GM19025 (cell line): ENCODE data around the gene CPED1.
"Not testable (repeated sequence)": the region's sequence is repeated elsewhere in the genome, so short reads cannot be mapped to it uniquely, and the experiment has no call there.

Experiments
- ATAC-seq: cut with Tn5 transposase; IDR thresholded peaks from one replicate; pipeline ENCODE4 v1.9.1; 2021; ENCODE audit warnings: mild to moderate bottlenecking, low read depth, moderate library complexity; ENCODE audit not compliant: unreplicated experiment

CPED1 gene

DNA sequence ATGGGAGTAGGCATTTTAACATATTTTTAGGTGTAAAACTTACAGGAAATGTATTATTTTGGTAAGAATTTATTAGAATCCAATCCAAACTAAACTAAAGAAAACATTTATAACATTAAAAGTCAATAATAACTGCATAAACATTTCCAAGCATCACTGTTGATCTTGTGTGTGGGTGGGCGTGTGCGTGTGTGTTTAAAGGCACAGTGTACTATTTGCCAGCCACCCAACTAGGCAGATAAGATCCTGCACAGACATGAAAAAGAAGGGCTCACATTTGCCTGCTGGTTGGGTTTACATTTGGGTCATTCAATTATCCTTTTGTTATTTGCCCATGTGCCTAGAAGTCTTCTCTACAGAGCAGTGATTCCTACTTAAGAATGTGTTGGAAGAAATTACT lies 309.3 kb downstream of the CPED1 start:
- ATAC-seq: no peak

DNA sequence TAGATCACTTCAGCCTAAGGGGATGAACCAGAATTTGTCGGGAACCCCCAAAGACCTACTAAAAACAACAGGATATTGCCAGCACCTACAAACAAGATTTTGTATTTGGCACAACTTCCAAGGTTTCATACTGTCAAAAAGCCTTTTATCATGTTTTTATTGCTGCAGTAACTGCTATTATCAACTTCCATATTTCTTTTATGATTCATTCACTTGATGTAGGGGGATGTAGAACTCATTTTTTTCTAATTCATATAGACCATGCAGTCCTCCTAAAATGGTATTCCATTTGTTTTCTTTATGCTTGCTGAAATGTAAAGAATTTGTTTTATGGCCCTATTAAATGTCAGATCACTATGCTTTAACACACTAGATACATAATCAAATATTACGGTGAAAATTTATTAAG lies 310.3 kb downstream of the CPED1 start:
- no peak for ATAC-seq

DNA sequence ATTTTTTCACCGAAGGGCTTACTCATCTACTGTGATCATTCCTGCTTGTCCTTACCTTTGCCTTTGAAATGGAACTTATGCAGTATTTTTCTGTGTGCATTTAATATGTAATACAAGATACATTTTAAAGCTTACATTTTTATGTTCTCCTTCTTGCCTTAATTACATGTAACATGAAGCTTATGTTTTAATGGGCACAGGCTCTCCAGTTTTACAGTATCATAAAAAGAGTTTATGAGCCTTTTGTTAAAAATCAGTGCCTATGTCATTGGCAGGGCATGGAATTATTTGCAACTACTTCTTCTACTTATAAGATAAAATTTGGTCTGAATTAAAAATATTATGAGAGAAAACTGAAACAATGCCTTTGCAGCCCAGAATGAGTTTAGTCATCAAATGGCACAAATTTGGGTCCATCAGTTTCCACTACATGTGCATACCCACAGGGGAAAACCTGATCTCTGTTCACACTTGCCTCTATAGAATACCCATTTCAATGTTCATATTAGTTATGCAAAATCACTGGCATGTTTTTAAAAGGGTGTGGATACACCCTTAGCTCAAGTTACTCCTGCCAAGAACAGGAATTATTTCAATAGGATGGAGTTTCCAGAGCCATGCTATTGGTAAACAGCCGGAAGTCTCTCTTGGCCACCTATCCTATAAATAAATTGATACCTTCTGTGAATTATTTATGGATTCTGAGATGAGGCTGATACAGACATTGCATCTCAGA lies 312.3 kb downstream of the CPED1 start:
- ATAC-seq: no peak

DNA sequence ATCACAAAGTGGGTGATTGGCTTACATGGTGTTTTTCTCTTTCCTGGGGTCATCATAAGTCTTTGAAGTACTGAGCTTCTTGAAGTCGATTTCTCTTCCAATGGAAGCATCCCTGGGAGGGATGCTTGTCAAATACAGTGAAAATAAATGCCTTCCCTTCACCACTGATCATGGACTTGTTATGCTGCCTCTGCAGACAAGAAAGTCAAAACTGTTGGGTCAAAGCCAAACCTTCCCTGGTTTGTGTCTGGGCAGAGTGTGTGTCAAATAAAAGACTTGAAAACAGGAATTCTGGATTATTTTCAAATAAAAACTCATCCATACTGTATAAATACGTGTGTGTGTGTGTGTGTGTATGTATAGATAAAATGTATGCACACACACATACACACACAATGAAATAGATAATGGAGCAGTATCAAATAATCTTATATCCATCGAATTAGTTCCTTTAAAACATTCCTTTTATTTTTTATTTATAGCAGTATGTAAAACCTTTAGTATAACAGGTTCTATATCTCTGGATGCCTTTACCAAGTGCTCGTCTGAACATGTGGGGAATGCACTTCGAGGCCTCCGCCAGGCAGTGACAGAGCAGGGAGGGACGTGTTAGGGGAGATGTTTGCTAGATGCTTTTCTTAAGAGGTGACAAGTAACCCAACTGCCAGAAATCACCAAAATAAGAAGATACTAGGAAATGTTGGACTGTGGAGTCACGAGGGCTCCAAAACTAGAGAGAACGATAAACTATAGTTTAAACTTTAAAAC lies 313.1 kb downstream of the CPED1 start:
- ATAC-seq: no peak

DNA sequence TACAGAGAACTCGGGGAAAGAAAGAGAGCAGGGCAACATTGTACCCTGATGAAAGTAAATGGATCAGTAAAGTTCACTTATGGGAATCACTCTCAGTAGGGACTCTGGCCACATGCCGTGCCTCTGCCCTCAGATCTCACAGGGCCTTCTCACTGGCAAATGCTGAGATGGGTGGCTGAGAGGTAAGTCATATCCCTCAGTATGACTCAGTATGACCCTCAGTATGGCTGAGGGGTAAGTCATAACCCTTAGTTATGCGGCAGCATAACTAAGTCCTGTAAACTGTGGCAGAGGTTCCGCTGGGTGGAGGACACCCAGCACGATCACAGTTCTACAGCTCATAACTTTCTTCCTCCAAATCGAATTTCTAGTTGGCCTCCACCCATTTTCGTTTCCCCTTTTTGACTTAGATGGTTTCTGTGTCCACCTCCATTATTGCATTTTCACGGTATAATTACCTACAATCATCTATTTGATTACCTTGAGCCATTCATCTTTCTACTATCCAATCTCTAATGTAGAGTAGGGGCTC lies 313.8 kb downstream of the CPED1 start:
- ATAC-seq: peak; percentile 90

DNA sequence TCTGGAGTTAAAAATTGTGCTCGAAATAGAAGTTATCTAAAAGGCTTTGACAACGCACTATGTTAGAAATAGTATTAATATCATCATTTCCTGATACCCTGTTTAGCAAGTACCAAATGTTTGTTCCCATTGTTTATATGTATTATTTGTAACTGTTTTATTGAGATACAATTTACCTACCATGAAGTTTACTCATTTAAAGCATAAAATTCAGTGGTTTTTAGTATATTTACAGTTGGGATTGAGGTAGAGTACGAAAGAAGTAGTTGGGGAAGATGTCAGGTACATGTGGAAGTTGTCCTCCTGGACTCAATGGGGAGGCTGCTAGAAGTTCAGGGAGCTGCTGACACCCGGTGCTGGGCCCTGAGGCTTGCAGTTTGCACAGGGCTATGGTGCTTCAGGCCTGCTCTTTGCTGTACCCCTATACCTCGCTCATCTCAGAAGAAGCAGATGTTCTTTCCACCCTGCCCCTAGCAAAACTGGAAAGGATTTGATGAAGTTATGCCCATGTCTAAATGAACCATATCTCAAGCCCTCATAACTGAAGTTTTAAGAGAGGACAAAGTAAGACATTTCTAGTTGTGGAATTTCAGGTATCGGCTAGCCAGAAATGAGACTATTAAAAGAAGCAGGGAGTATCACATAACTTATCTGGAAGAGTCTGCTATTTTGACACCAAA lies 315.1 kb downstream of the CPED1 start:
- no peak for ATAC-seq

DNA sequence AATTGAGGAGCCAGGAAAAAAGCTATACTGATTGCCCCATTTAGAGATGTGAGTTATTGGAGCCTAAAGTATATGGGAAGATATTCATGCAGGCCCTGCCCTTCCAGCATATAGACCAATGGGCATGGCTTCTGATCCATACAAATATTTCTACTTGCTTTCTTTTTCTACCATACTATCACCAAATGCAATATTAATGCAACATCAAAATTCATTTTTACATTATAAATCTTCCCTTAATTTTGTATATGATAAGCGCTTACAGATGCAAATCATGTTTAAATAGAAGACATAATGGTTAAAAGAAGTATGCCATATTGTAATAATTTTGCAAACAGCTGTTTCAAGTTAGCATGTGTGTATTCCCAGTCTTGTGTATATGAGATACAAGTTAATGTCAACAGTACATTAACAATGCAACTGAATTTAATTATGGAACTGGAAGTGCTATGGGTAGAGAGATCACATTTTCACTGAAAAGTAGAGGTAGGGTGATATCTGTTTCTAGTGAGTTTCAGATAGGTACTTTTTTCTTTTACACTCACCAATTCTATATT lies 315.7 kb downstream of the CPED1 start:
- ATAC-seq: no peak

DNA sequence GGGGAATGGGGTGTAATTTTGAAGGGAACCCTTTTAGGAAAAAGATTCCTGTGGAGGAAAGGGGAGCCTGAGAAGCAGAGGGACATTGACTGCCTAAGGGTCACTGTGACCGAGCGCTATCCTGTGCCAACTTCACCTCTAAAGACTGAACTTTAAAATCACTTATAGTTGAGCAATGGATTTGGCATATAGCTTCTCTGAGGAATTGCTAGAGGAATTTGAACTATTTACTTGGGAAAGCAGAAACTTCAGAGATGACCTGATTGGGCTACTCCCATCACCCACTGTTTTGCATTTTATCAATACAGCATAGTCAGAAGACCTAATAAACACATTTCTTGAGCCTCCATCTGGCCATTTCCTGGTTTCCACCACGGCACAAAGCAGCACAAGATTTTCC lies 316.6 kb downstream of the CPED1 start:
- ATAC-seq: no peak

DNA sequence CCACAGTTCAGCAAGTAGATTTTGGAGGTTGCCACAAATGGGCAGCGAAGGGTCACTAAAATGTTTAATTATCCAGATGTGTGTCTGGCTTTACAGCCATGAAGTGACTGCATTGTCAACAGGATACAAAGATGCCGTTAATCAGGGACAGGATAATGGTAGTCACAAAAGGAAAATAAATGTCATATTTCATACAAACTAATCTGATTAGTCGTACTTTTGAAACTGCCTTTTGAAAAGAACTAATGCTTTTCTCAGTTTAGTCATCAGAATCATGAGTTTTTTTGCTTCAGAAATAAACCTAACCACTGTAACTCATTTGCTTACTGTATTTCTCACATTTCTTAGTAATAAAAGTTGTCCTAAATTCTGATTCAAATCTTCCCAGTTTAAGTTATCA lies 318.1 kb downstream of the CPED1 start:
- no peak for ATAC-seq

DNA sequence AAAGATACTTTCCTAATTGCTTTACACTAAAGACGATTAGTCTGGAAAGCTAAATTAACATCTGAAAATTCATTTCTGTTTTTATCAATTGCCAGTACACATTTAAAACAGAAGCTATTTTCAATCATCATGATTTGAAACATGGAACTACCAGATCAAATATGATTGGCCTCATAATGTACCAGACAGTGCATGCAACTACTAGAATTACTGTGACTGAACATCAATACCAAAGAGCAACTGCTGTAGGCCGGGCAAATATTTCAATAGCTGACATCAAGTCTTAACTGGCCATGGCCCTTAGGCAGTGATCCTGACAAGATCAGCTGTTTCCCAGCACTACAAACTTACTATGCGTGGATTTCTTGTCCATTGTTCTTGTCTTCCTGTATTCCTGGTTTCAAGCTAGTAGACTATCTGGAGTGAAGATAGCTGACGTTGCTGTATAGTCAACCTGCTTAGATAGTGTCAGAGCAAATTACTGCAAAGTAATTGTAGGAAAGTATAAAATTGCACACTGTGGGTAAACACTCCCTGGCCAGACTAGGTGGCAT lies 318.6 kb downstream of the CPED1 start:
- ATAC-seq: no peak

DNA sequence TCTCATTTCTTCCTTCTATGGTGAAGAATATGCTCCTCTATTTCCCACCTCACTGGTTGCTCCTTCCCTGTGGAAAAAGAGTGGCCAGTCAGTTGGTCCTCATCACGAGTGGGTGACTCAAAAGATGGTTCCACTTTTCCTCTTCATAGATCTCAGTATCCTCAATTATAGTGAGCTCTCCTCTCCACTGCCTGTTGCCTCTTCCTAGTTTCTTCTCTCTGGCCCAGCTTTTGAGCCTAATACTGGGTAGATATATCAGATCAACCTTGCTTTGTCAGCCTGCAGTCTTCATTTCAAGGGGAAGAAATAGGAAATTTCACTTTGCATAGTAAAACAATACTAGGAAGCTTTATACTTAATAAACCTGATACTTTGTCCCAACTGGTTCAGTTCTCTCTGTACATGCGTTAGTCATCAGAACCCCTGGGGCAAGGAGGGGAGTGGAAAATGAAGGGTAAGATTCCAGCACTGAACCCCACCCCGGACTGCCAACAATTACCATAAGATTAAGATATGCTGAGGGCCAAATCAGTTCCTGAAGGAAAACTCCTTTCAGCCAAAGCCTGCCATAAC lies 324.8 kb downstream of the CPED1 start:
- no peak for ATAC-seq

DNA sequence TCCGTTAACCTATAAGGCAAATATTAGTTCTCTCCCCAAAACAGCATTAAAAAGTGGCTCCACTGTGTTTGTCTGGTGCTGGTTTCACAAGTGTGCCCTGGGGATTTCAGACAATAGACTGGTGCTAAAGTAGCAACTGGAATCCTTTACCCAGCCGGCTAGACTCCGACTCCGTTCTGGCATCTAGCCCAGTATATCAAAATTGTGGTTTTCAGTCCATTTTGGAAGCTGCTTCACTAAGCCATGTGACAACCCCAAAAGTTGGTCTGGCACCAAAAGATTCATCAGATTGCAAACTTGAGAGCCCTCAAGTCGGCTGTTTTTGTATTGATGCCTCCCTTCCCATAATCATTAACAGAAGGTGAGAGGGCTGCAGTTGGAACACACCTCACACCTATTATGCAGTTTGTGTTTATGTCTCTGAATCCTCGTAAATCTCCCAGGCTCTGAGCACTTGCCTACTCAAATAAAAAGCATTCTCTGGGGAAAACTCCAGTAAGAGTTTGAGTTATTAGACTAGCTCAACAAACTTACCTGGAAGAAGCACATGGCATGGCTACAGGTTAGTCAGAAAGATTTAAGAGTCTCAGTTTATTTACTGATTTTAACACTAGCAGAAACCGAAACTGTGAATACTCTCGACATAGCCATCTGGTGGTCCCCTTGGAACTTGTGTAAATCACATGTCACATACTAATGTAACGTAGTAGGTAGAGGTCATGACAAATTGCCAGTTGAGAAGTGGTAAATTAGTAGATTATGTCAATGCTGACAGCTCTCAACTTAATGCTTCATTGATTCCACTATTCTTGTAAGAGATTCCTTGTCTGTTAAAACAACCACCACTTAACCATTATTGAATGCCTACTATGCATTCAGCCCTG lies 325.5 kb downstream of the CPED1 start:
- peak; percentile 85 for ATAC-seq

DNA sequence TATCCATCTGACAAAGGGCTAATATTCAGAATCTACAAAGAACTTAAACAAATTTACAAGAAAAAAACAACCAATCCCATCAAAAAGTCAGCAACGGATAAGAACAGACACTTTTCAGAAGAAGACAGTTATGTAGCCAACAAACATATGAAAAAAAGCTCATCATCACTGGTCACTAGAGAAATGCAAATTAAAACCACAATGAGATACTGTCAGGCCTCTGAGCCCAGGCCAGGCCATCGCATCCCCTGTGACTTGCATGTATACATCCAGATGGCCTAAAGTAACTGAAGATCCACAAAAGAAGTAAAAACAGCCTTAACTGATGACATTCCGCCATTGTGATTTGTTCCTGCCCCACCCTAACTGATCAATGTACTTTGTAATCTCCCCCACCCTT lies 326.7 kb downstream of the CPED1 start:
- ATAC-seq: not testable (repeated sequence)

DNA sequence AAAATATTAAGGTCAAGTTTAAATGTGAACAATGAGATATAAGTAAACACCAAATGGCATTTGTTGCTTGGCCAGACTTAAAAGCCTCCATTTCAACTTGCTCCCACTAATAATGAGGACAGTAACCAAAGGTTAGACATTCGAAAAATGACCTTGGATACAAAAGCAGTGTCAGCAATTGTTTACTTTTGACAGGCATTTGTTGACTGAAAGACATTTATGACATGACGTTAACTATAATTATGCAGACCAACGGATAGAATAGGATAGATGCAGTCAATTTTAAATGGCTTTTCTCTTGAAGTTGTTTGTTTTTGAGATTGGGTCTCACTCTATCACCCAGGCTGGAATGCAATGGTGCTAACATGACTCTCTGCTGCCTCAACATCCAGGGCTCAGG lies 333.9 kb downstream of the CPED1 start:
- no peak for ATAC-seq

DNA sequence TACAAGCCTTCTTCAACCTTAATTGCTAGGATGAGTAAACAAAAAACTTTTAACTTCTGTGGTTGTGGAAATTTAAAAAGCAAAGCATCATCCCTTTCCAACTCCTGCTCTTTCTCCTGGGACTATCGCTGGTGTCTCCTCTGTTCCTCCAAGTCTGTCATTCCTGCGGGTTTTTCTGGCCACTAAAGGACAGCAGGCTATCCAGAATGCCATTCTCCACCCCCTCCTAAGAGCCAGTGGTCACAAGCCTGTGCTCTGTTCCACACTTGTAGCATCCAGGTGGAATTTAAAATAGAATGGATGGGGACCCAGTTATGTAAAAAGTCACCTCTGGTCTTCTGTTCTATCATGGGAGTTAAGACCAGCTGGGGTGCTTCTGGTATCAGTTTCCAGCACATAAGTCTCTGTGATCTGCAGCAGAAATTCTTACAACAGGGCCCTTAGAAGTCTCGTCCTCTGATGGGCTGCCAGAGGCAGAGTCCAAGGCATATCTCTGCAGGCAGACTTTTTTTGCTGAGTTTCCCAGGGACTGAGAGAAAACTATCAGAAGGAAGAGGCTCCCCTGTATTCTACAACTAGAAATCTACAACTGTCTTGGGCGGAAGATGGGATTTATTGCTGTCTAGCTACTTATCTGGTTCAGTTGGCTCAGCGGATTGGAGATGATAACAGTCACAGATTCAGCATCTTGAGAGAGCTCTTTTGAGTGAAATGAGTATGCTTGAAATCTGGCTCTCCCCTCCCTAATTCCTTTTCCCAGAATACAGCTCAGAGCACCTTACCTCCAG lies 335.2 kb downstream of the CPED1 start:
- no peak for ATAC-seq

DNA sequence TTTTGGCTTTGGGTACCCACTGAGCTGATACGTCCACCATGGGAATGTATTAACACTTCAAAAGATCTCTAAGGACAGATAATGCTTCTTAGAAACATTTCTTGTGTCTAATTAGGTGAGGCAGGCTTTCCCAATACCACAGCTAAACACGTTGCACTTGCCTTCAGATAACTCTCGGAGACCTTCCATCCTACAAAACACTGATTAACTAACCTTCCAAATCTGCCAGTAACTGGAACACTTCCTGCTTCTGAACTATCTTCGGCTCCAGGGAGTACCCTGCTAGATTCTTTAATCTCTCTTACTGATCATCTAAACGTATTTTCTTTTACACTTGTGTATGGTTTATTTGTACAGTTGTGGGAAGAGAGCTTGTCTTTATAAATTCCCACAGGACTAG lies 339.2 kb downstream of the CPED1 start:
- no peak for ATAC-seq

DNA sequence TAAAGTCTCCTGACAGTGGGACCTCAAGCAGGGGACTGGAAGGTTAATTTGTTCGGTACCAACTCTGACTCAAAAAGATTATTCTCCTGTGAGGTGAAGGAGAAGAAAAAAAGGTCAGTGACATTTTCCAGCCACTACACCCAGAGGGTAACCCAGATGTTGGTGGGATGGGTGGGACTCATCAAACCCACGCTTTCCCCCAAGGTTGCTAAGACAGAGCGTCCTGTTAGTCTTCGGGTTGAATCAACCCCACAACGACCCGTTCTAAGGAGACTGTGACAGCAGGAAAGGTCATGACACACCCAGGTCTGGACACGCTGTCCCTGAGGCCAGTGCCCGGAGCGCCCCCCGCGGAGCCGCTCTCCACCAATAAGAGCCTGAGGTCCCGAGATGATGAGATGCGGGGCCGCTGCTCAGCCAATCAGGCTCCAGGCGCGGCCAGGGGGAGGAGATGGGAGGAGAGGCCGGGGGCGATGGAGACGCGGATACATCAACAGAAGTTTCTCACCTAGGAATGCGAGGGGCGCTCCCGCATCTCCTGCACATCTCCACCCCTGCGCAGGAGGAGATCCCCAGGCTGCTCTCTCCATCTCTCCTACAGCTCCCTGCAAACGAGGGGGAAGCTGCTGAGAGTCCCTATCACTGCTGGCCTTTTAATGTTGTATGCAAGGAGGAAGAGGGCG lies 340.1 kb downstream of the CPED1 start, which contains the start of gene WNT16:
TSS of gene WNT16 (plus strand) at position 493 of the 683 bp plus-strand sequence. CDS start 293 bp downstream, outside the sequence.
- no peak for ATAC-seq
